Medulla oblongata (tissue), 1 donor: ENCODE measurements around the gene SPAG17.

Source experiments
- DNase-seq: peaks from one replicate; pipeline ENCODE4 v3.0.0-alpha.2; 2015; ENCODE audit errors: extremely low spot score

The SPAG17 gene

DNA sequence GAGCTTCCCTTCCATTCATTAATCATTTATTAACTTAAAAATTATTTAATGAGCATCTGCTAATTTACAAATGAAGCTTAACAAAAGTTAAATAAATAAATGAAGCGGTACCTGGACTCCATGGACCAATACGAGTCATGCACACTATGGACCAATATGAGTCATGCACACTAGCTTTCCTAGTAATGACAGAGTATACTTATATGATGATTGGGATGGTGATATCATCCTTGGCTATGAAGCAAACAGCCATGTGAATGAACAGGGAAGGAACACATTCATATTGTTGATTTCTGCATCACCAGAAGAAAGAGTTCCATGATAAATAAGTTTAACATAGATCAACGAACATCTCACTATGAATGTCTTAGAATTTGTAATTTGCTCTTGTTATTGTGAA lies 109.9 kb downstream of the SPAG17 start:
- no peak for DNase-seq

DNA sequence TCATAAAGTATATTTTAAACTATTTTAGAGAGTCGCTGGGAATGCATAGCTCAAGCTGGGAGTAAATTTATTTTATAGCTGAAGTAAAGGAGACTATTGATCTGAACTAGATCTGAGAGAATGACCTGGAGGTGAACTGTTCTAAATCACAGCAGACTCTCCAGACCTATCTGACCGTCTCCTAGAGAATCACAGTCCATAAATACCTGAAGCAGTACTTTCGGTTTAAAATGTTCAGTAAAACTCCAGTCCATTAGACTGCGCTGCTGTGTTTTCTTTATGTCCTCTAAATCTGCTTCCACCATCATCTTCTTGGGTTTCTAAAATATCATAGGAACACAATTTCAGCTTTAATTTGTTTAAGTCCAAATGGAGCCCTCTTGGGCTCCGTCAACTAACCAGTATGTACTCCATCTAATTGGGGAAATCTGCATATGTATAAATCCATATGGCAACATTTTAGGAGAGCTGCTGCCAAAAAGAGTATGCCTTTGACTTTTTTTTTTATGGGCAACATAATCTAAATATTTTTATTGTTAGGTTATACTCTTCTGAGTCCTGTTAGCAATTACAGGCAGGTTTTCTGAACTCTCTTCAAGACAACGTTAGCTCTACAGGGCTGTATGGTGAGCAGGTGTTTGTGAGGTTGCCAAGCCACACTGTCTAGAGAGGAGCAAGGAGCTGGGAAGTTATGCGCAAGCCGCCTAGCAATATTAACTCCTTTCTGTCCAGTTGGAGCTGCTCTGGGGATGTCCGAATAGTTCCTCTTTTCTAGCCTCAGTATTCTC lies 111.2 kb downstream of the SPAG17 start:
- no peak for DNase-seq

DNA sequence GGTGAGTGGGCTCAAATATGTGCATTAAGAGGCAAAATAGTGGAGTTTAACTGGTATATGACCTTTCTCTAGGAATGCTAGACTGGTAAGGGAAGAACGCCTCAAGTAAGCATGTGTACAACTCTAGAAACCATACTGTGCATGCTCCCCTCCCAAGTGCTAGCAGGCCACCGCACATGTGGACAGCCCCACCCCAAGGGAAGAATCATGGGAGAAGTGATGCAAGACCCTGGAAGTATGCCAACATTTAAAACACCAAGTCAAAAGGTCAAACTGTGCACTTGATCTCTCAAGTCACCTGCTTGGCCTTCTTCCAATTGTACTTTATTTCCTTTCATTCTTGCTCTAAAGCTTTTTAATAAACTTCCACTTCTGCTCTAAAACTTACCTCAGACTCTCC lies 135.0 kb downstream of the SPAG17 start:
- no peak for DNase-seq

DNA sequence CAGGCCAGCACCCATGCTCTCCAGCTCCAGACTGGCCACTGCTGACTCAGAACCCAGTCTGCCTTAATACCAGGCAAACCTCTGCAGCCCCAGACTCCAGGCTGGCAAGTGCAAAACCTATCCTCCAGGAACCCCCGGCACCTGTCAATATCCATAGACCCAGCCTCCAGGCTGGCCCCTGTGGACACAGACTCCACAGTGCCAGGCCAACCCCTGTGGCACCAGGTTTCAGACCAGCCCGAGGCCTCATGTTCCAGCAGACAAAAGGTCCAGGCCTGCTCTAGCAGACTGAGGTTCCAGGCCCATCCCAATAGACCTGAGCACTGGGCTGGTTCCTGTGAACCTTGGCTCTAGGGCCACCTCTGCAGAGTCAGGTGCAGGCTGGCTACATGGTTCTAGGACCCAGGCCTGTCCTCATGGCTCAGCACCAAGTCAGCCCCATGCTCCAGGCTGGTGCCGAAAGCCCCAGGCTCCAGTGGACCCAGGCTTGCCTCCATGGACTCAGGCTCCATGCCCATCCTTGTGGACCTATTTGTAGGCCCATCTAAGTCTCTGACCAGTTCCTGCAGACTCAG lies 137.3 kb downstream of the SPAG17 start:
- no peak for DNase-seq

DNA sequence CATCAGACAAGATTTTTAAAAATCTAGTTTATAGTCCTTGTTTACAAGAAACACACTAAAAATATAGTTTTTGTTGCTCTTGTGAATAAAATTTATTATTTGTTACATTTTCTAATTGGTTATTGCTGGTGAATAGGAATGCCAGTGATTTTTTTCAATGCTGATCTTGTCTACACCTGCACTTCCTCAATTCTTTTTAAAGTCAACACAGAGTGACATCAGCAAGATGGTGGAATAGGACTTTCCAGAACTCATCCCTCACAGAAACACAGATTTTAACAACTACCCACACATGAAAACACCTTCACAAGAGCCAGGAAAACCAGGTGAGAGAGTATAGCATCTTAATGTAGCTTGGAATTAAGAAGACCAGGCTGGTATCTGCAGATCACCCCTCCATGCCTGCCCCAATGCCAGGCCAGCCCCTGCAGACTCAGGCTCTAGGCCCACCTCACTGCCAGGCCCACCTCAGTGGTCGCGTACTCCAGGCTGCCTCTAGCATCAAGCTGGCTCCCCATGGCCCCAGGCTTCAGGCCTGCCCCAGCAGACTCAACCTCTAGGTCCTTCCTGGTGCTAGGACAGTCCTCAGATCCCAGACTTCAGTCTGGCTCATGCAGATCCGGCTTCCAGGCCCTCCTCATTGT lies 137.9 kb downstream of the SPAG17 start:
- DNase-seq = no peak

DNA sequence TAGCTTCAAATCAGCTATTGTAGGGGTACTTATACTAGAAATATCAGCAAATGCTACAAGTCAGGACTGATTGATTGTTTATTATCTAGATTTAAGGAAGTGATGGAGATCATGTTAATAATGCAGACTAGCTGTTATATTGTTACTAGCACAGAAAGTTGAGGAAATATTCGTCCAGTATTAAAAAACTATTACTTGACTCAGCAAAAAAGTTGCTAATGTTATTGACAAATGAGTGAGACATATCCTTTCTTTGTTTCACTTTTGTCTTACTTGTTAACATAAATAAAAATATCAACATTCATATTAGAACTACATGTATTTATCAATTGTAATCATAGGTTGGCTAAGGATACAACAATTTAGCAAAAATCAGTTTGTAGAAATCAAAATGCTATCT lies 141.4 kb downstream of the SPAG17 start:
- DNase-seq = no peak

DNA sequence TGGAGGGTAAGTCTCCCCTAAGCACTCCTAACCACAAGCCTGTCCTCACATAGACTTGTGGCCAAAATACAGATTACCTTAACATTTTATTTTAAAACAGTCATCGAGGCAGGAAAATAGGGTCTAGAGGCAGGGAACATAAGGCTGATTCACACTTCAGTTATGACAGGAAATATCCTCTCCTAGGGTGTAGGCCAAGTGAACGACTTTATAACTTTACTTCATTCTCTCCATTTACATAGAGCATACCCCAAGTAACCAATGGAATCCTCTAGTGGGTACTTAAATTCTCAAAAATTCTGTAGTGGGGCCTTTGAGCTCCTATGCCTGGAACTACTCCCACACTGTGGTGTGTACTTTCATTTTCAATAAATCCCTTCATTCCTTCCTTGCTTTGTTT lies 142.5 kb downstream of the SPAG17 start:
- no peak for DNase-seq

DNA sequence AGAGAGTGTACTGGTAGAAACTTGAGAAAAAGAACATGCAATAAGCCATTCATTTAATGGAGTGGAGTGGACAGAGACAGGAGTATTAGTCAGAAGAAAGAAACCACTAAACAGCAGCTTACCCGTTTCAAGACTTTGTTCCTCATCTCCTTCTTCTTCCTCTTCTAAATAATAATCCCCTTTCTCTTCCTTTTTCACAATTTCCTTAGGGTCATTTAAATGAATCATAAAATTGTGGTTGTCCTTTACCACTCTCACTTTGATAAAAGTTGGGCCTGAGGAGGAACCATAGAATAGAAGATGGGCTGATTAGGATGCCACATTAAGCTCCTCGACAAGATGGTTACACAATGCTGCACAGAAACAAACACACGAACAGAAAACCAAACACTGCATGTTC lies 145.9 kb downstream of the SPAG17 start:
- DNase-seq = no peak

DNA sequence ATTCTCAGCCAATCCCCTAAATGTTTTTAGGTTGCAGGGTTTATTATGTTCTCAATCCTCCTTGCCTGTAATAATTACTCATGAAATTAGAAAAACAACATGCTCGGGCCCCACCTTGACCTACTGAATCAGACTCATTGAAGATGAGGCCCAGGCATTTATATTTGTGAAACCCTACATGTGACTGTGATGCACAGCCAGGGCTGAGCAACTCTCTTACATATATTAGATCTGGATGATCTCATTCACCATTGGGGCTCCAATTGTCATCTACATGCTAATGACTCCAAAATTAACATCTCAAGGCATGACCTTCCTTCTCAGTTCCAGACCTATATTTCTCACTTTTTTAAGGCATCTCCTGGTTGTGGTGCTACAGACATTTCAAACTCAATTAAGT lies 152.1 kb downstream of the SPAG17 start:
- no peak for DNase-seq

DNA sequence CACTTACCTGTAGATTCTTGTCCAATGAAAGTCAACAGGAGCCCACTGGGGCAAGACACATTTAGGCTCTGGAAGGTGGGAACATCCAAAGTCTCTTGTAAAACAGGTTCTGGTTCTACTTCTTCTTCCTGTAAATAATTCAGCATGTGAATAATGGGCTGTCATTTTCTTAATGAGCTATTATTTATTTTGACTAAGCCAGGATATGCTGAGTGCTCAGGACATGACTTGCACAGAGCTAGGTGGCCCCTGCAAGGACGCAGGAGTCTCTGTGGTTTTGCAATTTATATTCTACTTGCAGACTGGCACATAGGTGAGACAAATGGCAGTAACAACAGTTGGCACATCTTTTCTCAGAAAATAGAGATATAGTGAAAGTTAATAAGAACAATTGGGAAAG lies 156.8 kb downstream of the SPAG17 start:
- DNase-seq = no peak

DNA sequence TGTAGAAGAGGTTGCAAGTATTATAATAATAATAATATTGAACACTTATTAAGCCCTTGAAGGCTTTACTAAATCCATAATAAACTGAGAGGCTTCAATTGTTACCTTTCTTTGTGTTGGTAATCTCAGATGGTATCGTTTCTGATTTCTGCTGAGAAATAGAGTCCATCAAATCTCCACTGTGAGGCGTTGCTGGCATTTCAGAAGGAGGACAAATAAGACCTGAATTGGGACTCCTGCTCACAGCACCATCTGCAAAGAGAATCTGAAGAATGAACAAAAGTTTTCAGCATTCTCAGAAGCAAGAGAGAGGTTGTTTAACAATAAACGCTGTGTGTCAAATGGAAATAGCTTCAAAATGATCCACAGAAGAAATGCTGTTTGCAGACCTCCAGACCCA lies 161.8 kb downstream of the SPAG17 start:
- DNase-seq = no peak

DNA sequence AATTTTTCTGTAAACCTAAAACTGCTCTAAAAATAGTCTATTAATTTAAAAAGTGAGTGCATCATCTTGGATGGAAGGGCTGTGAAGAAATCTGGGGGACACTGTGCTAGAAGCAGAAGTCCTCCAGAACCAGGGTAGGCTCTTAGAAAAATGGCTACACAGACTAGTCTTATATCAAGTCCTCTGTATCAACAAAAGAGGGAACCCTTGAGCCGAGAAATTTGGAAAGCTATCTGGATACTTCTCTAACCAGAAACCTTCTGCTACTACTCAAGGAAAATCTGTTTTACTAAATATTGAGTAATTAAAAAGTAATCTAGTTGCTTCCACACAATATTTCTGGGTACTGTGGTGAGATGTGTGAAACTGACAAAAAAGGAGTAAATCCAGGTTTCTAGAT lies 163.4 kb downstream of the SPAG17 start:
- no peak for DNase-seq

DNA sequence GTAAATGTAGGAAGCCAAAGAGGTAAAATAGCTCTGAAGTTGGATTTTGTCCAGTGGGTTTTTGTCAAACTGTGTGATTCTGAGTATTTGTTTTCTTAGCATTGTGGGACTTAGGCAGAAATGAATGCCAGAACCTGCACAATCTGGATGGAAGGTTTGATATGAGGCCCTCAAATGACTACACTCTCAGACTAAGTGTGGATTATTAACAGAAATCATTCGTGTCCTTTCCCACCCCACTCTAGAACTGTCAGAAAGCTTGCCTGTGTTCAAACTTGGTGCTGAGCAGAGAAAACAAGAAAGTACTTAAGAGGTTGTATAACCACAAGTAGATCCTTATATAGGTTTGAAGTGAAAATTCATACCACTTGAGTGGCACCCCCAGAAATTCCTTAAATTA lies 167.0 kb downstream of the SPAG17 start:
- DNase-seq = no peak

DNA sequence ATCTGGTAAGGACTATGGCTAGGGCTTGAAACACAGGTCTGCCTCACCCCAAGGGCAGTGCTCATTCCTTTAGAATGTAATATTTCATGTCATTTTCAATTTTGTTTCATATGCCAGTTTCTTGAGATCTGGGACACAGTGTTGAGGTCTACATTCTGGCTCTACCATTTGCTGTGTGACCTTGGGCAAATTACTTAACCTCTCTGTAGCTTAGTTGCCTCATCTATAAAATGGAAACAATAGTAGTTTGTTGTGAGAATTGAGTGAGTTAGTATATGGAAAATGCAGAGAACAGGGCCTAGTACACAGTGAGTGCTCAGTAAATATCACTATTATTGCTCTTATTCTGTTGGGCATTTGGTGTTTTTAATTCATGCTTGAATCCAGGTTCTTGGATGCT lies 171.1 kb downstream of the SPAG17 start:
- no peak for DNase-seq

DNA sequence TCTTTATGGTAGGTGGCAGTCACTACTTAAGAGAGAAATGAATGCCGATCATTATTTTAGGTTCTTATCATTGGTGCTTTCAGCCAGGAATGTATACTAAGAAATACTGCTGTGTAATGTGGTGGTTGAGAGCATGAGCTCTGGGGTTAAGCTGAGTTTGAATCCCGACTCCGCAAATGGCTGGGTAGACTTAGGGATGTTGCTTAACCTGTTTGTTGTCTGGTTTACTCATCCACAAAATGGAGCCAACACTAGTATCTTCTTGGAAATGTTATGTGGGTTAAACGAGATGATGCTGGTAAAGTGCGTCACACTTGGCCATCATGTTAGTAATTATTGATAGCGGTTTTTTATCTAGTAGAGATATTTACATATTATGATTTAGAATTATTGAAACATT lies 171.7 kb downstream of the SPAG17 start:
- no peak for DNase-seq

DNA sequence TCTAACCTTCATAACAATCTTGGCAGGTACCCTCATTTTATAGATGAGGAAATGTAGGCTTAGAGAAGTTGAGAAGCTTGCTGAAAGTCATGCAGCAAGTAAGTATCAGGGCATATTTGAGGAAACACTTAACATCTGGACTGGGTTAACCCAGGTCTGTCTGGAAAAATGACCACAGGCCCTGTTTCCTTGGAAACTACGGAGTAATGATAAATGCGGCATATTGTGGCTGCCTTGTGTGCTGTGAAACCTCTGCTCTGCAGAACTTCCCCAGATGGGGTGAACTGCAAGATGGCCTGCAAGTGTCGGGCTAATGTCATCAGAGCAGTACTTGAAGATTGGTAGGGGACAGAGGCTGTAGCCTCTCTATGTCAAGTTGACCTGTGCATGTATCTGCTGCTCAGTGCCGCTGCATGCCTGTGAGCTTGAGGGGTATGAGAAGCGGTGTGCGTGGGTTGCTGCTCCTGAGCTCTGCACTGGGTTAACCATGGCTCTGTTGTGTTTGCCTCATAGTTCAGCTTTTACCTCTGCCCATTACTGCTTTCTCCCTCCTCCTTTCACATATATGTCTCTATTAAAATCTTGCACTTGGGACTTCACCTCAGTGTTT lies 172.4 kb downstream of the SPAG17 start:
- no peak for DNase-seq

DNA sequence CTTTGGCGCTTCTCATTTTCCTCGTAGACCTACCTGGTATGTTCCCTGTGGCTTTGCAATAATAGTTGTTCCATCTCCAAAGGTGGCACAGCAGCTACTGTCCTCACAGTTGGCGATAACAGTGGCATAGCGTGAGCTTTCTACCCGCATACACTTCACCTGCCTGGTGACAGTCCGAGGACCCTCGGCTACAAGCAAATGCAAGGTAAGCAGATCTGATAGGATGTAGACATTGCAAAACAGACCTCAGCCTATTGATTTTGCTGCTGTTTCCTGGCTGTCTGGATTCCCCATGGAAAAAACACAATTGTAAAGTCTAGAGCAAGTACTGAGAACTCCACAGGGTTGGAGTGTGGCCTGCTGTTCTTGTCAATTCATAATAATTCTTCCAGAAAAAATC lies 177.0 kb downstream of the SPAG17 start:
- DNase-seq = no peak

DNA sequence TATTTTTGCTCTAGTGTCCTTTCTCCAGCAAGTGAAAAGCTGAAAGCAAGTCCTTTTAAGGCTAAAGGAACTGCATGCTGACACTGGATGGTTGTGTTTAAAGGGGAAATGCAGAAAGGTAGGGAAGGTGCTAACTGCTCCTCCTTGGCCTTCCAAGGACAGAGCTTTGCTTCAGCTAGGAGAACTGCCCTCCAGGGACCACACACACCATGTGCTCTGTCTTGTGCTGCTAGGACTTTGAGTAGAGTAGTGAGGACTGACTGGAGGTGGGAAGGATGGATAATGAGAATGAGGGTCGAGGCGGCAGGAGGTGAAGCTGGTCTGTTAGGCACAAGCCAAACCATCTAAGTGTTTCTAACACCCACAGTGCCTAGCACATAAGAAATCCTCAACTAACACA lies 177.6 kb downstream of the SPAG17 start:
- DNase-seq = no peak

DNA sequence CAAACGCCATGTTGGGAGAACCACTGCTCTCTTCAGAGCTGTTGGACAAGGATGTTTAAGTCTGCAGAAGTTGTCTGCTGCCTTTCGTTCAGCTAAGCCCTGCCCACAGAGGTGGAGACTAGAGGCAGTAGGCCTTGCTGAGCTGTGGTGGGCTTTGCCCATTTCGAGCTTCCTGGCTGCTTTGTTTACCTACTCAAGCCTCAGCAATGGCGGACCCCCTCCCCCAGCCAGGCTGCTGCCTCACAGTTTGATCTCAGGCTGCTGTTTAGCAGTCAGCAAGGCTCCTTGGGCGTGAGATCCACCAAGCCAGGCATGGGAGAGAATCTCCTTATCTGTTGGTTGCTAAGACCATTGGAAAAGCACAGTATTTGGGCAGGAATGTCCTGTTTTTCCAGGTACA lies 180.7 kb downstream of the SPAG17 start:
- DNase-seq = no peak

DNA sequence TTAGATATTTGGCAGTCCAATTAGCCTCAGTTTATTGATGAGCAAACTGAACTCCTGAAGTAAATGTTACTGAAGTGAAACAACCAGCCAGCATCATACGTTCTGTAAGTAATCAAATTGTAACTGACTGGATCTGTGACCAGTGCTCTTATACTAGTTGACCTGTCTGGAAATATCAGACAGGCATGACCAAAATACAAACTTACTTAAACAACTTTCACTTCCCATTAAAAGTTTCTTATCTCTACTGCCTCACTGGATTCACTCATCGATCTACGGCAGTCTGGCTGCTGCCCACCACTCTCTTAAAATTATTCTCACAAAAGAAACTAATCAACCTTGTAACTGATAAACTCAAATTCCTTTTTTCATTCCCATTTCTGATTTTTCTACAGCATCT lies 199.1 kb downstream of the SPAG17 start:
- no peak for DNase-seq

DNA sequence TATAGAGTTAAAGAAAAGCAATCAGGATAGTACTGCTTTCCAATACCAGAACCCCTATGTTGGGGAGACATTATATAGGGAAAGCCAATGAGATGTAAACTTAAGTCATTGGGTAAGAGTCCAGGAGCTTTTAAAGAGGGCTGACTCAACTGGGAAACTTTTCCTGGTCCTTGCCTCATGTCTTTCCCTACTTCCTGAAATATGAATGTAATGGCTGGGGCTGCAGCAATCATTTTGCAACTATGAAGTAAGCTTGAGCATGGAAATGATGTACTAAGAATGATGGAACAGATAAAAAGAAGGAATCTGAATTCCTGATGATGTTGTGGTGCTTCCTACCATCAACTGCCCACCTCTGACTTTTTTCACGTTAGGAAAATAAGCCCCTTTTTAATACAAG lies 199.8 kb downstream of the SPAG17 start:
- DNase-seq = no peak

DNA sequence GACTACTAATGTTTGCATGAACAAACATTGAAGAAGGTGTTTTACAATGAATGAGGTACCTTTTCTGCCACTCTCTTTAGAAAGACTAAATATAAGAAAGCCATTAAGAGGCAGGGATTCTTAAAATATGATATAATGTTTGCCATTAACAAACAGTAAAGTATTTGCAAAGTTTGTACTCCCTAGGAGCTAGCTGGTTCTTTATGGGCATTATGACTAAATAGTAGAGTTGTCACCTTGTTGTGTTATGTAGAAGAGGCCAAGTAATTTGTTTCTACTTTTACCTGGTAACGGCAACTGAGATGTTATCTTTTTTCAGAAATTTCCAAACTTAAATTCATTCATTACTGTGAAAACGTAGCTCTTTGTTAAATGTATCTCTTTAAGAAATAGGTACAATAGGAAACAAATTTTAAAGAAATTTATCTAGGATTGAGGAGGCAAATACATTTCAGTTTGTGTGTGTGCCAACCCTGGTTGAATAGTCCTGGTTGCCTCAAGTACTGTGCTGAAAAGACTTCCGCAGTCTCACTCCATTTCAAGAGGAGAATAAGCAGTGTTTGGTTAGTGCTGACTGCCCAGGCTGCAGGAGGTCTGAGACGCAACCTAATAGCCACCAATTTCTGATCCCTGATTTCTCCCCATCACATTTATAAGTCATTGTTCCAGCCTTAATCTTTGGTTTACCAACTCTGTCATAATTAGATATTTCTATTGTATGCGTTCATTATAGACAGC lies 203.4 kb downstream of the SPAG17 start:
- DNase-seq = no peak
